NB4 (cell line): ENCODE data around the gene CDYL.
A peak's percentile ranks its signal among the peaks of the same experiment; 100 is the strongest.

Experiments used
- CTCF ChIP-seq: IDR thresholded peaks from one replicate; pipeline ENCODE4 v1.5.1; 2012; ENCODE audit warnings: low read depth, low read length
- MAX ChIP-seq: IDR thresholded peaks from 2 replicates; pipeline ENCODE4 v1.6.1; 2011; ENCODE audit warnings: low read depth, low read length
- POLR2A ChIP-seq: IDR thresholded peaks from 2 replicates; pipeline ENCODE4 v1.6.1; 2011; ENCODE audit warnings: mild to moderate bottlenecking; ENCODE audit not compliant: insufficient read length; ENCODE audit errors: extremely low read depth

- TF ChIP-seq CTCF = peak; percentile 30
- TF ChIP-seq POLR2A = no peak
- no peak for TF ChIP-seq MAX
Measured at GRCh38 chr6:4848382-4849068, 72.3 kb downstream of the CDYL start.
